Measurements from ENCODE around the gene KCNK3.

The KCNK3 gene

GRCh38 chr2:26769089-26769761 is 76.7 kb downstream of the KCNK3 start:
- Mint-ChIP-seq H3K36me3 (peaks cover 2% of the 10 kb centered on the region), H3K9me3 (ENCODE audit: low read depth) (no peaks in the 10 kb centered on the region), H3K27ac (no peak overlapping the region), H3K27me3 (no peaks in the 10 kb centered on the region), H3K4me3 (no peak overlapping the region), H3K4me1 (ENCODE audit: low read depth) (peaks cover 58% of the 10 kb centered on the region)

DNA sequence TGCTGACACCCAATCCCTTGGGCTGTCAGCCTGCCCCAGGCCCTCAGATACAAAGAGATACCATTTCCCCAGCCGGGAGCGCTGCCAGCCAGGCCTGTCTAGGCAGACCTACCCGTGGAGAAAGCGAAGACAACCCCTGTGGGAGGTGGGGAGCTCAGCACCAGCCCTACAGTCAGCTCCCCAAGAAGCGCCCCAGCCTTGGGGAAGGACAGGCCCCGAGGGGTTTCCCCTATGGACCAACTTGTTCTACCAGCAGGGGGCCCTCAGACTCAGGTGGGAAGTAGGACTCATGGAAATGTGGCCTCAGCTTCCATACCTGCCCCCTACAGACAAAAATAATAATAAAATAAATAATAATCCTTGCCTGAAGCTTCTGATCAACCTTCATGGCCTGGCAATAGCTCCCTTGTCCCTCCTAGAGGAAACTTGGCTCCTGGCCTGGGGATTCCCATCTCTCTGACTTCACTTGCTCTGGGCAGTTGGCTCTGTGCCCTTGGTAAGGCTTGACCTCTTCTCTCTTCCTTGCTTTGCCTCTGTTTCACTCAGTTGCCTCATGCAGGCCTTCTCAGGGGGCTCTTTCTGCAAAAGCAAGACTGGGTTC is 78.6 kb downstream of the KCNK3 start:
- peaks cover 44% of the 10 kb centered on the region for H3K4me1 Mint-ChIP-seq (ENCODE audit: low read depth)
- H3K9me3 Mint-ChIP-seq (ENCODE audit: low read depth), result no peaks in the 10 kb centered on the region
- no peak overlapping the region for H3K27ac Mint-ChIP-seq
- H3K4me3 Mint-ChIP-seq, result no peak overlapping the region
- no peaks in the 10 kb centered on the region for H3K27me3 Mint-ChIP-seq
- peaks cover 2% of the 10 kb centered on the region for H3K36me3 Mint-ChIP-seq

- Mint-ChIP-seq H3K9me3 (ENCODE audit: low read depth) (no peaks in the 10 kb centered on the region), H3K27me3 (no peaks in the 10 kb centered on the region), H3K4me1 (ENCODE audit: low read depth) (peaks cover 37% of the 10 kb centered on the region), H3K36me3 (peaks cover 2% of the 10 kb centered on the region), H3K27ac (peak overlapping the region; percentile 76), H3K4me3 (peak overlapping the region; percentile 25)
Observed at GRCh38 chr2:26772064-26773001, 79.8 kb downstream of the KCNK3 start.

- Mint-ChIP-seq H3K4me3 (no peak overlapping the region), H3K36me3 (peaks cover 5% of the 10 kb centered on the region), H3K27me3 (no peaks in the 10 kb centered on the region), H3K27ac (no peak overlapping the region), H3K9me3 (ENCODE audit: low read depth) (no peaks in the 10 kb centered on the region), H3K4me1 (ENCODE audit: low read depth) (peaks cover 21% of the 10 kb centered on the region)
Observed at GRCh38 chr2:26776195-26776800, 83.8 kb downstream of the KCNK3 start.

DNA sequence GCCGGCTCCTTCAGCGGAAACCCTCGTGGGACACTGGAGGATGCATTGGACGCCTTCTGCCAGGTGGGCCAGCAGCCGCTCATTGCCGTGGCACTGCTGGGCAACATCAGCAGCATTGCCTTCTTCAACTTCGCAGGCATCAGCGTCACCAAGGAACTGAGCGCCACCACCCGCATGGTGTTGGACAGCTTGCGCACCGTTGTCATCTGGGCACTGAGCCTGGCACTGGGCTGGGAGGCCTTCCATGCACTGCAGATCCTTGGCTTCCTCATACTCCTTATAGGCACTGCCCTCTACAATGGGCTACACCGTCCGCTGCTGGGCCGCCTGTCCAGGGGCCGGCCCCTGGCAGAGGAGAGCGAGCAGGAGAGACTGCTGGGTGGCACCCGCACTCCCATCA is 85.6 kb downstream of the KCNK3 start:
- Mint-ChIP-seq H3K36me3 (peaks cover 5% of the 10 kb centered on the region), H3K4me1 (ENCODE audit: low read depth) (peaks cover 4% of the 10 kb centered on the region), H3K27ac (no peak overlapping the region), H3K9me3 (ENCODE audit: low read depth) (no peaks in the 10 kb centered on the region), H3K4me3 (no peak overlapping the region), H3K27me3 (no peaks in the 10 kb centered on the region)

GRCh38 chr2:26778507-26778906 is 86.0 kb downstream of the KCNK3 start:
- peaks cover 5% of the 10 kb centered on the region for H3K36me3 Mint-ChIP-seq

GRCh38 chr2:26780203-26780760 is 87.8 kb downstream of the KCNK3 start:
- H3K4me3 Mint-ChIP-seq, result no peak overlapping the region
- H3K4me1 Mint-ChIP-seq (ENCODE audit: low read depth), result peaks cover 7% of the 10 kb centered on the region
- no peaks in the 10 kb centered on the region for H3K9me3 Mint-ChIP-seq (ENCODE audit: low read depth)
- H3K27ac Mint-ChIP-seq, result peak overlapping the region; percentile 16
- peaks cover 5% of the 10 kb centered on the region for H3K36me3 Mint-ChIP-seq
- no peaks in the 10 kb centered on the region for H3K27me3 Mint-ChIP-seq

More at GRCh38 chr2:26778507-26778906, 86.0 kb downstream of the KCNK3 start:
- Mint-ChIP-seq H3K9me3 (ENCODE audit: low read depth) (no peaks in the 10 kb centered on the region), H3K27ac (peak overlapping the region; percentile 16), H3K4me1 (ENCODE audit: low read depth) (peaks cover 3% of the 10 kb centered on the region), H3K4me3 (no peak overlapping the region), H3K27me3 (no peaks in the 10 kb centered on the region)
